ENCODE results near the gene P2RX7.
"Not testable (repeated sequence)": the region's sequence is repeated elsewhere in the genome, so short reads cannot be mapped to it uniquely, and the experiment has no call there.

Gene P2RX7

GRCh38 chr12:121176826-121177529 is 44.3 kb downstream of the P2RX7 start:
- no peak for DNase-seq

GRCh38 chr12:121181181-121181580 is 48.5 kb downstream of the P2RX7 start:
- no peak for DNase-seq

GRCh38 chr12:121182222-121182893 is 49.7 kb downstream of the P2RX7 start:
- no peak for DNase-seq

GRCh38 chr12:121184425-121184824 is 51.7 kb downstream of the P2RX7 start:
- DNase-seq: no peak

GRCh38 chr12:121184984-121185889 is 52.6 kb downstream of the P2RX7 start:
- DNase-seq: no peak

- no peak for DNase-seq
Observed at GRCh38 chr12:121186826-121187225, 54.1 kb downstream of the P2RX7 start.

GRCh38 chr12:121187501-121187900 is 54.8 kb downstream of the P2RX7 start:
- DNase-seq: no peak

GRCh38 chr12:121188227-121188626 is 55.6 kb downstream of the P2RX7 start:
- DNase-seq: no peak

GRCh38 chr12:121189131-121189530 is 56.5 kb downstream of the P2RX7 start:
- no peak for DNase-seq

- DNase-seq: peak in 1 of 2 experiments; percentile 55
Observed at GRCh38 chr12:121189619-121190155, 57.0 kb downstream of the P2RX7 start.

GRCh38 chr12:121190523-121191031 is 57.9 kb downstream of the P2RX7 start:
- no peak for DNase-seq

GRCh38 chr12:121191151-121191550 is 58.5 kb downstream of the P2RX7 start:
- no peak for DNase-seq

- DNase-seq: no peak
Observed at GRCh38 chr12:121196902-121197301, 64.2 kb downstream of the P2RX7 start.

GRCh38 chr12:121198949-121199348 is 66.3 kb downstream of the P2RX7 start:
- DNase-seq: no peak

GRCh38 chr12:121201140-121201539 is 68.5 kb downstream of the P2RX7 start:
- DNase-seq: not testable (repeated sequence)

- peak in 1 of 2 experiments; percentile 14 for DNase-seq
Observed at GRCh38 chr12:121202407-121203355, 70.0 kb downstream of the P2RX7 start.

- no peak for DNase-seq
Observed at GRCh38 chr12:121203482-121203881, 70.8 kb downstream of the P2RX7 start.

- no peak for DNase-seq
Observed at GRCh38 chr12:121205491-121205890, 72.8 kb downstream of the P2RX7 start.

GRCh38 chr12:121208571-121208970 is 75.9 kb downstream of the P2RX7 start:
- DNase-seq: not testable (repeated sequence)

- no peak for DNase-seq
Observed at GRCh38 chr12:121209221-121209620, 76.5 kb downstream of the P2RX7 start.
